ENCODE results near the gene ORC2.
"Not testable (repeated sequence)": the region's sequence is repeated elsewhere in the genome, so short reads cannot be mapped to it uniquely, and the experiment has no call there.

The ORC2 gene

DNA sequence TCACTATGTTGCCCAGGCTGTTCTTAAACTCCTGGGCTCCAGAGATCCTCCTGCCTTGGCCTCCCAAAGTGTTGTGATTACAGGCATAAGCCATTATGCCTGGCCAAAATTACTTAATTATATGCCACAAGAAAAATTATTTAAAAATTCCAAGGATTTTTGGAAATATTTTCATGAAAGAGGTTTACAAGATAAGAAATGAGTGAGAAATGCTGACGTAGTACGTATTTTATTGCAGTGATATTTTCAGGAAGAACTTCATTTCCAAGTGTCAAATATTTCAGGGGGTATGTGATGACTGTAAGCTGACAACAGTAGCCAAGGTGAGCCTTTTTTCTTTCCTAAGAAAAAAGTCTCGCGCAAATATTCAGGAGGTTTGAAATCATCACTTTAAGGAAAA is 53.5 kb downstream of the ORC2 start:
- Histone ChIP-seq H3K36me3 (peaks cover 46% of the 10 kb centered on the region), H3K27me3 (ENCODE audit: insufficient read depth, low read depth, severe bottlenecking) (no peaks in the 10 kb centered on the region), H3K27ac (no peak overlapping the region), H3K9me3 (ENCODE audit: severe bottlenecking) (no peaks in the 10 kb centered on the region), H3K4me3 (ENCODE audit: low read depth, low read length) (no peak overlapping the region)
- TF ChIP-seq, protein P1, sequence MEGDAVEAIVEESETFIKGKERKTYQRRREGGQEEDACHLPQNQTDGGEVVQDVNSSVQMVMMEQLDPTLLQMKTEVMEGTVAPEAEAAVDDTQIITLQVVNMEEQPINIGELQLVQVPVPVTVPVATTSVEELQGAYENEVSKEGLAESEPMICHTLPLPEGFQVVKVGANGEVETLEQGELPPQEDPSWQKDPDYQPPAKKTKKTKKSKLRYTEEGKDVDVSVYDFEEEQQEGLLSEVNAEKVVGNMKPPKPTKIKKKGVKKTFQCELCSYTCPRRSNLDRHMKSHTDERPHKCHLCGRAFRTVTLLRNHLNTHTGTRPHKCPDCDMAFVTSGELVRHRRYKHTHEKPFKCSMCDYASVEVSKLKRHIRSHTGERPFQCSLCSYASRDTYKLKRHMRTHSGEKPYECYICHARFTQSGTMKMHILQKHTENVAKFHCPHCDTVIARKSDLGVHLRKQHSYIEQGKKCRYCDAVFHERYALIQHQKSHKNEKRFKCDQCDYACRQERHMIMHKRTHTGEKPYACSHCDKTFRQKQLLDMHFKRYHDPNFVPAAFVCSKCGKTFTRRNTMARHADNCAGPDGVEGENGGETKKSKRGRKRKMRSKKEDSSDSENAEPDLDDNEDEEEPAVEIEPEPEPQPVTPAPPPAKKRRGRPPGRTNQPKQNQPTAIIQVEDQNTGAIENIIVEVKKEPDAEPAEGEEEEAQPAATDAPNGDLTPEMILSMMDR (IDR thresholded peaks at IDR 0.05; ENCODE audit: low read depth, low read length), result no peak
- no peak for DNase-seq

DNA sequence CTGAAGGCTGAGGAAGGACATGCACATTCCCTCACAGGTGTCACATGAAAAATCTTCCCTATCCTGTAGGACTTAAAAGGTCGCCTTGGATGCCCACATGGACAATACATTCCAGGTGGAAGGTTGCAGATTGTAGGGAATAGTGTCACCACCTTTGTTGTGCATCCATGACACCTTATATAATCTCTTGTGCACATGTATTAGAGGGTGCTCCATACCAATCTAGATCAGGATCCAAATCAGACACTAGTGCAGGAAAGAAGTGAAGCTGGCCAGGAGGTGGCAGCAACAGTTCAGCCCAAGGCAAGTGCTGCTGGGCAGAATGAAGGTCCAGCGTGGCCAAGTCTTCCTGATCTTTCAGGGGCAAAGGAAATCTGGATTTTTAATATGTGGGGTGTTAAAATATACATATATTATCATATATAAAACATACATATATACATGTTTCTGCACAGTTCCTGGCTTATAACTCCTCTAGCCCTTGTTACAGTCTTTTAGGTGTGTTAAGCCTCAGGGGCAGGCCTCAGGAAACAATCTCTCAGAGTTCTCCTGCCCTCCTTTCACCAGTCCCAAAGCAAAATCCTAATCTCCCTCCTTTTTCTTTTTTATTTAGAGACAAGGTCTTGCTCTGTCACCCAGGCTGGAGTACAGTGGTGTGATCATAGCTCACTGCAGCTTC is 57.7 kb downstream of the ORC2 start:
- Histone ChIP-seq H3K9me3 (ENCODE audit: severe bottlenecking) (no peaks in the 10 kb centered on the region), H3K36me3 (peaks cover 55% of the 10 kb centered on the region)
- DNase-seq, result peak; percentile 75

DNA sequence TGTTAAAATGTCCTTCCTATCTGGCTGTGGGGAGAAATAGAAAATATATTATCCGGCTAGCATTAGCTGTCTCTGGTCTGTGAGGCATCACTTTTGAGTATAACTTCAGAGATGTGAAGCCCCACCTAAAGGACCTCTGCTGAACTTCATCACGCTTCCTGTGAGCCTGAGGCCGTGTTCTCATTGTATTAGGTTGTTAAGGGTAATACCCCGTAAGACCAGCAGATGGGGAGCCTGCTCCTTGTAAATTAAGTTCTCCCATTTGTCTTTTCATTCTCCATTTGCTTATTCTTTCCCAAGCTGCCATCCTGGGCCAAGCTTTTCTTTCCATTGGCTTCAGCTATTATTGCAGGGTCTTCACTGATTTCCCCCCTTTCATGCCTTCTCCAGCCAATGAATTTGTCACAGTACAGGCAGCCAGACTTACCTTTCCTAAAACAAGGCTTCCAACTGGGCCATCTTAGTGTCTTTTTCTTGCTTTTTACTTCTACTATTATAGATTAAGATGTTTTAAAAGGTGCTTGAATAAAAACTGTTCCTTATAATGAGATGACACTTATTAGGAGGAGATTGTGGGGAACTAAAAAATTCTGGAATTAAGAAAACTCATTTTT is 61.9 kb downstream of the ORC2 start:
- peaks cover 71% of the 10 kb centered on the region for H3K36me3 ChIP-seq
- no peaks in the 10 kb centered on the region for H3K9me3 ChIP-seq (ENCODE audit: severe bottlenecking)
- no peak overlapping the region for H3K27ac ChIP-seq
- TF ChIP-seq, protein P1 (IDR thresholded peaks at IDR 0.05; ENCODE audit: low read depth, low read length), result peak; percentile 74
- DNase-seq, result peak; percentile 76
- H3K27me3 ChIP-seq (ENCODE audit: insufficient read depth, low read depth, severe bottlenecking), result no peaks in the 10 kb centered on the region
- H3K4me3 ChIP-seq (ENCODE audit: low read depth, low read length), result no peak overlapping the region

More for the DNA sequence above, 57.7 kb downstream of the ORC2 start:
- TF ChIP-seq, protein P1 (IDR thresholded peaks at IDR 0.05; ENCODE audit: low read depth, low read length), result peak; percentile 77
- Histone ChIP-seq H3K27me3 (ENCODE audit: insufficient read depth, low read depth, severe bottlenecking) (no peaks in the 10 kb centered on the region), H3K4me3 (ENCODE audit: low read depth, low read length) (no peak overlapping the region), H3K27ac (no peak overlapping the region)

DNA sequence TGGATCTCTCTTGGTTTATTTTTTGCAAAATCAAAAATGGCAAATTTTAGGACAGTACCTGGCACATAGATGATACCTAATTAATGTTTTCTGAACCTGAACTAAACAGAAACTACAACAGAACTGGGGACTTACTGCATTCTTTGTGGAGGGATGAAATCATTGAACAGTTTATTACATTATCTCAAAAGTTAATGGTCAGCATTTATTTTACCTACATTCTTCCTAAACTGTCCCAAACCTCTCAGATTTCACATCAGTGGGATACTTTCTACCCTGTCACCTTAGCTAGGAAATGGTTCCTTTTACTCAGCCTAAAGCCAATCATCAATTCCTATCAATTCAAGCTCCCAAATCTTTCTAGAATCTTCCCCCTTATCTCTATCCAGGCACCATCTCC is 64.0 kb downstream of the ORC2 start:
- H3K4me3 ChIP-seq (ENCODE audit: low read depth, low read length), result no peak overlapping the region
- TF ChIP-seq, protein P1 (IDR thresholded peaks at IDR 0.05; ENCODE audit: low read depth, low read length), result no peak
- no peaks in the 10 kb centered on the region for H3K9me3 ChIP-seq (ENCODE audit: severe bottlenecking)
- no peaks in the 10 kb centered on the region for H3K27me3 ChIP-seq (ENCODE audit: insufficient read depth, low read depth, severe bottlenecking)
- H3K27ac ChIP-seq, result no peak overlapping the region
- H3K36me3 ChIP-seq, result peaks cover 68% of the 10 kb centered on the region
- no peak for DNase-seq

DNA sequence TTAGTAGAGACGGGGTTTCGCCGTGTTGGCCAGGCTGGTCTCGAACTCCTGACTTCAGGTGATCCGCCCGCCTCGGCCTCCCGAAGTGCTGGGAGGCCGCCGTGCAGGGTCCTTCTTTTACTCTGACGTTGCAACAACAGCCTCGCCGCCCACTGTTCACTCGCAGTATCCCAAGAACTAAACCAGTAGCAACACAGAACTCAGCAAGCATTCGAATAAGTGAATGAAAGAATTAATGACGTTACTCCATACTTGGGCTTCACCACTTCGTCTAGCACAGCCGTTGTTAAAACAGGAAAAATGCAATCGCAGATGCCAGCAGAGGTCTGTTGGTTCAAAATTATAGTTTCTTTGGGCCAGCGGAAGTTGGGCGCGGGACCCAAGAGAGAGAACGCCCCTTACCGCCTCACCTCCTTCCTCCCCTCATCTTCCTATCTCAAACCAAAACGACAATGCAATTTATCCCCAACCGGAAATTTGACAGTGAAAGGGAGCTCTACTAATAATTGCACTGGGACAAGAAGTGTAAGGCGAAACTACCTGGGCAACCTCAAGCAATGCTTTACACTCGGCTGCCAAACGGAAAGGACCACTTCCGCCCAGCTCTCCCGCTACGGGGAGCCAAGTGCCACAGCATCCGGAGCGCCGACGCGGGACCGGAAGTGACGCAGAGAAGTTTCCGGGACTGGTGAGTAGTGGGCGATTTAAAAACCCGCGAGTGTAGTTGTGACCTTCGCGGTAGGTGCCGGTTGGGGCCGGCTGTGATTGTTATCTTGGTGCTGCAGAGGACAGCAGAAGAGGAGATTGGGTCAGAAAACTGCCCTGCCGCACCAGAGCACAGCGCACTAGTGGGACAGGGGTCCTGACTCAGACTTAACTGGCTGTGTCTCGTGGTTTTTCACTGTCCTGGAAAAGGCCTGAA is 74.5 kb downstream of the ORC2 start, which contains the start of the genes NIF3L1 and PPIL3:
Gene NIF3L1 (plus strand): TSS at position 668 of the 922 bp plus-strand sequence. CDS start 2,573 bp downstream, outside the sequence.
Gene PPIL3 (minus strand): TSS at position 374 of the 922 bp plus-strand sequence. CDS start 1,462 bp downstream, outside the sequence.
- TF ChIP-seq, protein P1 (IDR thresholded peaks at IDR 0.05; ENCODE audit: low read depth, low read length), result no peak

DNA sequence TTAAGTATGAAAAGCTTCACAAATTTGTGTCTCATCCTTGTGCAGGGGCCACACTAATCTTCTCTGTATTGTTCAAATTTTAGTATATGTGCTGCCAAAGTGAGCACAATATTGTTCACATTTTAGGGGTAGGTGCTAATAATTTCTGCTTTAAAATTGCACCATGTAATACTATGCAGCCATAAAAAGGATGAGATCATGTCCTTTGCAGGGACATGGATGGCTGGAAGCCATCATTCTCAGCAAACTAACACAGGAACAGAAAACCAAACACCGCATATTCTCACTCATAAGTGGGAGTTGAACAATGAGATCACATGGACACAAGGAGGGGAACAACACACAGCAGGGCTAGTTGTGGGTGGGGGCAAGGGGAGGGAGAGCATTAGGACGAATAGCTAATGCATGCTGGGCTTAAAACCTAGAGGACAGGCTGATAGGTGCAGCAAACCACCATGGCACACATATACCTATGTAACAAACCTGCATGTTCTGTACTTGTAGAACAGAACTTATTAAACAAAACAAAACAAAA is 81.7 kb downstream of the ORC2 start:
- not testable (repeated sequence) for DNase-seq; H3K27ac ChIP-seq; H3K4me3 ChIP-seq (ENCODE audit: low read depth, low read length); H3K27me3 ChIP-seq (ENCODE audit: insufficient read depth, low read depth, severe bottlenecking); H3K9me3 ChIP-seq (ENCODE audit: severe bottlenecking)
- peaks cover 46% of the 10 kb centered on the region for H3K36me3 ChIP-seq

More for the DNA sequence above, 74.5 kb downstream of the ORC2 start, which contains the start of the genes NIF3L1 and PPIL3:
- Histone ChIP-seq H3K4me3 (ENCODE audit: low read depth, low read length) (peak within 1 kb of the TSS; percentile 99), H3K27me3 (ENCODE audit: insufficient read depth, low read depth, severe bottlenecking) (no peaks in the 10 kb centered on the region), H3K36me3 (peaks cover 29% of the 10 kb centered on the region), H3K27ac (peak within 1 kb of the TSS; percentile 91), H3K9me3 (ENCODE audit: severe bottlenecking) (no peaks in the 10 kb centered on the region)
- peak; percentile 97 for DNase-seq
